IMR-90 (cell line): ENCODE data around the gene RYR3. TPM values are rescaled to one million over a fixed set of nuclear protein-coding genes. Genes with fewer than 3 reads are reported as not detected.

Source experiments
- ATAC-seq: fragments of 200-7000 bp; cut with Tn5 transposase; 2 replicates; pipeline ENCODE4 v1.9.1; 2020; ENCODE audit warnings: low read depth, mild to moderate bottlenecking, moderate library complexity
- BruUV-seq: library from RNA; stranded (reverse); fragments of 400-500 nt; replicated peaks from 2 replicates; lab custom pipeline; 2021; lab: Mats Ljungman, UMichigan
- CTCF ChIA-PET: fragments of 300-600 bp; formaldehyde crosslinking; extraction: SDS; loops from one replicate; lab custom pipeline; 2021; ENCODE audit warnings: antibody characterized with exemption; lab: Yijun Ruan, JAX
- POLR2A ChIA-PET: fragments of 300-600 bp; sonication (Branson Sonifier 250); formaldehyde crosslinking; loops from one replicate; lab custom pipeline; 2022; ENCODE audit warnings: antibody characterized with exemption; ENCODE audit not compliant: unreplicated experiment; lab: Charles Lee
- DNase-seq: peaks from one replicate; pipeline ENCODE4 v3.0.0; 2013
- H2AFZ ChIP-seq: replicated peaks from 2 replicates; pipeline ENCODE3; 2013; ENCODE audit warnings: low read length, mild to moderate bottlenecking; ENCODE audit not compliant: poor library complexity
- H2AK5ac ChIP-seq: 2 replicates; pipeline ENCODE4 v1.6.1; 2013; ENCODE audit warnings: low read depth, low read length, inconsistent platforms
- H2AK9ac ChIP-seq: replicated peaks from 2 replicates; pipeline ENCODE3; 2013; ENCODE audit warnings: mild to moderate bottlenecking, low read depth, low read length, moderate library complexity; ENCODE audit not compliant: poor library complexity
- H2BK120ac ChIP-seq: 2 replicates; pipeline ENCODE4 v1.6.1; 2013; ENCODE audit warnings: low read depth, low read length, inconsistent platforms
- H2BK15ac ChIP-seq: 3 replicates; pipeline ENCODE4 v1.6.1; 2013; ENCODE audit warnings: low read depth, low read length, inconsistent platforms
- H2BK20ac ChIP-seq: 2 replicates; pipeline ENCODE4 v1.6.1; 2013; ENCODE audit warnings: low read depth, mild to moderate bottlenecking, inconsistent platforms, low read length, moderate library complexity
- H2BK5ac ChIP-seq: 2 replicates; pipeline ENCODE4 v1.6.1; 2013; ENCODE audit warnings: mild to moderate bottlenecking, low read depth, low read length, inconsistent platforms; ENCODE audit not compliant: poor library complexity, severe bottlenecking
- H3K14ac ChIP-seq: replicated peaks from 2 replicates; pipeline ENCODE4 v1.6.1; 2013; ENCODE audit warnings: low read depth, low read length, inconsistent platforms
- H3K18ac ChIP-seq: 2 replicates; pipeline ENCODE4 v1.6.1; 2013; ENCODE audit warnings: low read depth, low read length, control low read depth
- H3K23ac ChIP-seq: 2 replicates; pipeline ENCODE4 v1.6.1; 2013; ENCODE audit warnings: low read depth, low read length, inconsistent platforms
- H3K27ac ChIP-seq: 2 replicates; pipeline ENCODE4 v1.5.1; 2013; ENCODE audit warnings: mild to moderate bottlenecking, control low read depth, low read length; ENCODE audit not compliant: insufficient read depth
- H3K27me3 ChIP-seq: 2 replicates; pipeline ENCODE4 v1.6.1; 2013; ENCODE audit warnings: low read length; ENCODE audit not compliant: control insufficient read depth, insufficient read depth
- H3K36me3 ChIP-seq: 2 replicates; pipeline ENCODE4 v1.6.1; 2013; ENCODE audit warnings: low read length, mixed read lengths; ENCODE audit not compliant: control insufficient read depth, insufficient read depth
- H3K4ac ChIP-seq: 2 replicates; pipeline ENCODE4 v1.6.1; 2013; ENCODE audit warnings: low read depth, low read length, inconsistent platforms
- H3K4me1 ChIP-seq: 2 replicates; pipeline ENCODE4 v1.6.1; 2013; ENCODE audit warnings: low read length, mixed read lengths; ENCODE audit not compliant: control insufficient read depth, insufficient read depth
- H3K4me2 ChIP-seq: 2 replicates; pipeline ENCODE4 v1.6.1; 2013; ENCODE audit warnings: low read depth, mild to moderate bottlenecking, control low read depth, low read length, moderate library complexity
- H3K4me3 ChIP-seq: 2 replicates; pipeline ENCODE4 v1.5.1; 2013; ENCODE audit warnings: low read depth, mild to moderate bottlenecking, control low read depth, low read length, moderate library complexity; ENCODE audit not compliant: insufficient read depth
- H3K56ac ChIP-seq: 2 replicates; pipeline ENCODE4 v1.6.1; 2013; ENCODE audit warnings: low read length, inconsistent platforms; ENCODE audit not compliant: insufficient read depth; ENCODE audit errors: extremely low read depth
- H3K79me1 ChIP-seq, 2 experiments: 2 replicates each; pipeline ENCODE4 v1.6.1; 2013; ENCODE audit warnings: low read length in 2 of 2, inconsistent platforms in 1 of 2, low read depth in 1 of 2
- H3K9ac ChIP-seq: 2 replicates; pipeline ENCODE4 v1.6.1; 2013; ENCODE audit warnings: low read depth, low read length, control low read depth
- H3K9me1 ChIP-seq: 2 replicates; pipeline ENCODE4 v1.6.1; 2013; ENCODE audit warnings: low read length, inconsistent platforms; ENCODE audit not compliant: insufficient read depth
- H3K9me3 ChIP-seq: 2 replicates; pipeline ENCODE4 v1.6.1; 2013; ENCODE audit warnings: low read length; ENCODE audit not compliant: control insufficient read depth, insufficient read depth
- H4K20me1 ChIP-seq: 2 replicates; pipeline ENCODE4 v1.6.1; 2013; ENCODE audit warnings: low read length, inconsistent platforms; ENCODE audit not compliant: insufficient read depth
- H4K5ac ChIP-seq: 2 replicates; pipeline ENCODE4 v1.6.1; 2013; ENCODE audit warnings: mild to moderate bottlenecking, low read depth, low read length, control low read depth
- H4K8ac ChIP-seq, 2 experiments: 2 replicates each; pipeline ENCODE4 v1.6.1; 2013; ENCODE audit warnings: low read depth in 2 of 2, low read length in 2 of 2, control low read depth in 1 of 2, inconsistent platforms in 1 of 2
- H4K91ac ChIP-seq: 2 replicates; pipeline ENCODE4 v1.6.1; 2013; ENCODE audit warnings: low read depth, low read length, inconsistent platforms; ENCODE audit not compliant: insufficient read depth
- BHLHE40 ChIP-seq: fragments of 150-350 bp; IDR thresholded peaks from 2 replicates; pipeline ENCODE4 v1.6.1; 2016; ENCODE audit warnings: mild to moderate bottlenecking, low read depth, low read length
- CEBPB ChIP-seq: IDR thresholded peaks from 2 replicates; pipeline ENCODE4 v1.6.1; 2012; ENCODE audit warnings: low read depth, low read length, improper control_type of control experiment
- CHD1 ChIP-seq: IDR thresholded peaks from 2 replicates; pipeline ENCODE4 v1.6.1; 2012; ENCODE audit warnings: low read depth, low read length, improper control_type of control experiment
- FOS ChIP-seq: fragments of 150-350 bp; IDR thresholded peaks from 2 replicates; pipeline ENCODE4 v1.6.1; 2016; ENCODE audit warnings: low read depth, low read length
- MAFK ChIP-seq: IDR thresholded peaks from 2 replicates; pipeline ENCODE4 v1.6.1; 2012; ENCODE audit warnings: low read depth, low read length, improper control_type of control experiment
- MAZ ChIP-seq: IDR thresholded peaks from 2 replicates; pipeline ENCODE4 v1.6.1; 2012; ENCODE audit warnings: low read depth, mild to moderate bottlenecking, low read length, improper control_type of control experiment, moderate library complexity, borderline replicate concordance
- MXI1 ChIP-seq: IDR thresholded peaks from 2 replicates; pipeline ENCODE4 v1.6.1; 2012; ENCODE audit warnings: low read depth, mild to moderate bottlenecking, low read length, moderate library complexity, borderline replicate concordance
- NFE2L2 ChIP-seq: fragments of 150-350 bp; IDR thresholded peaks from 2 replicates; pipeline ENCODE4 v1.6.1; 2016; ENCODE audit warnings: low read depth, mild to moderate bottlenecking, low read length
- POLR2A ChIP-seq: IDR thresholded peaks from 2 replicates; pipeline ENCODE4 v1.6.1; 2012; ENCODE audit warnings: mild to moderate bottlenecking, low read depth, low read length
- RAD21 ChIP-seq: IDR thresholded peaks from 2 replicates; pipeline ENCODE4 v1.6.1; 2012; ENCODE audit warnings: low read length, improper control_type of control experiment
- RCOR1 ChIP-seq: IDR thresholded peaks from 2 replicates; pipeline ENCODE4 v1.6.1; 2012; ENCODE audit warnings: mild to moderate bottlenecking, low read length, improper control_type of control experiment; ENCODE audit not compliant: insufficient replicate concordance
- RFX5 ChIP-seq: IDR thresholded peaks from 2 replicates; pipeline ENCODE4 v1.8.0; 2012; ENCODE audit warnings: low read depth, mild to moderate bottlenecking, low read length, moderate library complexity
- SMC3 ChIP-seq: fragments of 150-350 bp; IDR thresholded peaks from 2 replicates; pipeline ENCODE4 v1.6.1; 2016; ENCODE audit warnings: low read depth, mild to moderate bottlenecking, antibody characterized with exemption, low read length, moderate library complexity
- WGBS, 2 experiments: methylation state at CpG; one replicate each; pipeline versions ENCODE4 v1.1.5 to v1.1.7; 2013; ENCODE audit warnings: missing lambda C conversion rate in 2 of 2; ENCODE audit not compliant: insufficient read length in 1 of 2; ENCODE audit errors: extremely low coverage in 2 of 2; 5-methylcytosine and 5-hydroxymethylcytosine counted together
- dilution Hi-C: fragments of 300-500 bp; cut with HindIII; formaldehyde crosslinking; loops from one replicate; pipeline ENCODE4 v1.14.3; 2018; ENCODE audit warnings: low sequenced_read_pairs; ENCODE audit not compliant: unreplicated experiment
- in situ Hi-C: fragments of 300-500 bp; cut with MboI; formaldehyde crosslinking; loops from 3 replicates; pipeline ENCODE4 v1.14.3; 2019; ENCODE audit warnings: low sequenced_read_pairs, inconsistent platforms, mixed read lengths
- intact Hi-C: fragments of 100-400 bp; cut with micrococcal nuclease; formaldehyde crosslinking; loops from 2 replicates; pipeline ENCODE4 v1.10.0; 2022
- polyA plus RNA-seq, 3 experiments: library from polyadenylated mRNA; depleted of rRNA; stranded (reverse); fragments of >200 nt; gene quantifications; 2 replicates each; pipeline ENCODE4 v1.2.3, GENCODE V29; 2012; ENCODE audit warnings: low replicate concordance in 1 of 3
- total RNA-seq: library from RNA; depleted of rRNA; stranded (reverse); fragments of >200 nt; gene quantifications from 2 replicates; pipeline ENCODE4 v1.2.3, GENCODE V29; 2012
- TF ChIP-seq, protein P1 (sequence below): conservative IDR thresholded peaks from 2 replicates; pipeline ENCODE4 v1.5.1; 2012; ENCODE audit warnings: mild to moderate bottlenecking, low read depth, low read length, improper control_type of control experiment
- TF ChIP-seq, protein P2 (sequence below): fragments of 150-350 bp; IDR thresholded peaks from 2 replicates; pipeline ENCODE4 v1.6.1; 2016; ENCODE audit warnings: low read depth, mild to moderate bottlenecking, low read length, moderate library complexity, borderline replicate concordance
- TF ChIP-seq, protein P3 (sequence below): fragments of 150-350 bp; IDR thresholded peaks from 2 replicates; pipeline ENCODE4 v1.6.1; 2017; ENCODE audit warnings: mild to moderate bottlenecking, antibody characterized with exemption, low read length, low read depth

RYR3 gene
- total and polyA plus RNA-seq, 2 of the 4 experiments (the other 2 are of a cell fraction), result 0.18 TPM; not detected in 1

DNA sequence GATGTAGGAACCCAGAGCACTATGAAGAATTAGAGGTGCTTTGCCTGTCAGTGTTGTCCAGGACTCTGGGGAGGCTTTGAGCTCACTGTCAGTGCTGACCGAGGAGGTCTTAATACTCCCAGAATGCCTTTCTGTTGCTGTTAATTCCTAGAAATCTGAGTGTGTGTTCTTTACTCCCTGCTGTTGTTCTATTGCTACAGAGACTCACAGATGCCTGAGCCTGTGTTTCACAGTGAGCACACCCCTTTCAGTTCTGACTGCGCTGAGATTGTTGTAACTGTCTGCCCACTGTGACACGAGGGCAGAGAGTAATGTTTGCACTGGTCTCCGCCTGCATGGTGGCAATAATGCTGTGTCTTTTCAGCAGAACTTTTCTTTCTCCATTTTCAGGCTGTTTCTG is 162.9 kb downstream of the RYR3 start:
- POLR2A ChIA-PET, result no interaction called here

More for the DNA sequence above, 162.9 kb downstream of the RYR3 start:
- Histone ChIP-seq H3K56ac (no peak overlapping the region), H3K18ac (no peak overlapping the region), H2BK20ac (no peak overlapping the region), H2AK5ac (no peak overlapping the region), H3K79me1 (no peaks in the 10 kb centered on the region), H3K9me1 (no peaks in the 10 kb centered on the region), H4K91ac (no peak overlapping the region), H3K23ac (no peak overlapping the region), H4K20me1 (no peaks in the 10 kb centered on the region), H2AK9ac (no peak overlapping the region), H3K27me3 (no peaks in the 10 kb centered on the region; the same call in 1 of the 2 replicates), H2BK5ac (no peak overlapping the region), H4K8ac (no peak overlapping the region), H2AFZ (no peak overlapping the region), H4K5ac (no peak overlapping the region), H3K4me1 (no peaks in the 10 kb centered on the region), H3K27ac (no peak overlapping the region), H3K4me2 (no peak overlapping the region), H2BK120ac (no peak overlapping the region), H3K4ac (no peak overlapping the region), H3K9ac (no peak overlapping the region), H3K36me3 (no peaks in the 10 kb centered on the region), H3K14ac (no peak overlapping the region), H3K4me3 (no peak overlapping the region), H3K9me3 (no peaks in the 10 kb centered on the region), H2BK15ac (no peak overlapping the region)
- no CpG with 5 or more reads among the region's 4 CpGs for WGBS, 2 experiments
- BruUV-seq, result no TSS peak
- TF ChIP-seq CHD1, result no peak
- TF ChIP-seq CEBPB, result no peak
- TF ChIP-seq, protein P1, sequence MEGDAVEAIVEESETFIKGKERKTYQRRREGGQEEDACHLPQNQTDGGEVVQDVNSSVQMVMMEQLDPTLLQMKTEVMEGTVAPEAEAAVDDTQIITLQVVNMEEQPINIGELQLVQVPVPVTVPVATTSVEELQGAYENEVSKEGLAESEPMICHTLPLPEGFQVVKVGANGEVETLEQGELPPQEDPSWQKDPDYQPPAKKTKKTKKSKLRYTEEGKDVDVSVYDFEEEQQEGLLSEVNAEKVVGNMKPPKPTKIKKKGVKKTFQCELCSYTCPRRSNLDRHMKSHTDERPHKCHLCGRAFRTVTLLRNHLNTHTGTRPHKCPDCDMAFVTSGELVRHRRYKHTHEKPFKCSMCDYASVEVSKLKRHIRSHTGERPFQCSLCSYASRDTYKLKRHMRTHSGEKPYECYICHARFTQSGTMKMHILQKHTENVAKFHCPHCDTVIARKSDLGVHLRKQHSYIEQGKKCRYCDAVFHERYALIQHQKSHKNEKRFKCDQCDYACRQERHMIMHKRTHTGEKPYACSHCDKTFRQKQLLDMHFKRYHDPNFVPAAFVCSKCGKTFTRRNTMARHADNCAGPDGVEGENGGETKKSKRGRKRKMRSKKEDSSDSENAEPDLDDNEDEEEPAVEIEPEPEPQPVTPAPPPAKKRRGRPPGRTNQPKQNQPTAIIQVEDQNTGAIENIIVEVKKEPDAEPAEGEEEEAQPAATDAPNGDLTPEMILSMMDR, result no peak
- TF ChIP-seq RFX5, result no peak
- no peak for TF ChIP-seq RAD21
- no peak for TF ChIP-seq RCOR1
- TF ChIP-seq MAZ, result no peak
- TF ChIP-seq BHLHE40, result no peak
- TF ChIP-seq NFE2L2, result no peak
- TF ChIP-seq SMC3, result no peak
- TF ChIP-seq FOS, result no peak
- TF ChIP-seq, protein P2, sequence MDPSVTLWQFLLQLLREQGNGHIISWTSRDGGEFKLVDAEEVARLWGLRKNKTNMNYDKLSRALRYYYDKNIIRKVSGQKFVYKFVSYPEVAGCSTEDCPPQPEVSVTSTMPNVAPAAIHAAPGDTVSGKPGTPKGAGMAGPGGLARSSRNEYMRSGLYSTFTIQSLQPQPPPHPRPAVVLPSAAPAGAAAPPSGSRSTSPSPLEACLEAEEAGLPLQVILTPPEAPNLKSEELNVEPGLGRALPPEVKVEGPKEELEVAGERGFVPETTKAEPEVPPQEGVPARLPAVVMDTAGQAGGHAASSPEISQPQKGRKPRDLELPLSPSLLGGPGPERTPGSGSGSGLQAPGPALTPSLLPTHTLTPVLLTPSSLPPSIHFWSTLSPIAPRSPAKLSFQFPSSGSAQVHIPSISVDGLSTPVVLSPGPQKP, result no peak
- TF ChIP-seq POLR2A, result no peak
- no peak for TF ChIP-seq MAFK
- TF ChIP-seq MXI1, result no peak
- TF ChIP-seq, protein P3, sequence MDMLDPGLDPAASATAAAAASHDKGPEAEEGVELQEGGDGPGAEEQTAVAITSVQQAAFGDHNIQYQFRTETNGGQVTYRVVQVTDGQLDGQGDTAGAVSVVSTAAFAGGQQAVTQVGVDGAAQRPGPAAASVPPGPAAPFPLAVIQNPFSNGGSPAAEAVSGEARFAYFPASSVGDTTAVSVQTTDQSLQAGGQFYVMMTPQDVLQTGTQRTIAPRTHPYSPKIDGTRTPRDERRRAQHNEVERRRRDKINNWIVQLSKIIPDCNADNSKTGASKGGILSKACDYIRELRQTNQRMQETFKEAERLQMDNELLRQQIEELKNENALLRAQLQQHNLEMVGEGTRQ, result no peak
- in situ Hi-C loops, result no loop called here
- intact Hi-C loops, result no loop called here
- dilution Hi-C loops, result no loop called here
- no peak for DNase-seq
- no peak for ATAC-seq
- CTCF ChIA-PET, result no interaction called here
